ENCODE data around the gene P2RY6.

The P2RY6 gene

DNA sequence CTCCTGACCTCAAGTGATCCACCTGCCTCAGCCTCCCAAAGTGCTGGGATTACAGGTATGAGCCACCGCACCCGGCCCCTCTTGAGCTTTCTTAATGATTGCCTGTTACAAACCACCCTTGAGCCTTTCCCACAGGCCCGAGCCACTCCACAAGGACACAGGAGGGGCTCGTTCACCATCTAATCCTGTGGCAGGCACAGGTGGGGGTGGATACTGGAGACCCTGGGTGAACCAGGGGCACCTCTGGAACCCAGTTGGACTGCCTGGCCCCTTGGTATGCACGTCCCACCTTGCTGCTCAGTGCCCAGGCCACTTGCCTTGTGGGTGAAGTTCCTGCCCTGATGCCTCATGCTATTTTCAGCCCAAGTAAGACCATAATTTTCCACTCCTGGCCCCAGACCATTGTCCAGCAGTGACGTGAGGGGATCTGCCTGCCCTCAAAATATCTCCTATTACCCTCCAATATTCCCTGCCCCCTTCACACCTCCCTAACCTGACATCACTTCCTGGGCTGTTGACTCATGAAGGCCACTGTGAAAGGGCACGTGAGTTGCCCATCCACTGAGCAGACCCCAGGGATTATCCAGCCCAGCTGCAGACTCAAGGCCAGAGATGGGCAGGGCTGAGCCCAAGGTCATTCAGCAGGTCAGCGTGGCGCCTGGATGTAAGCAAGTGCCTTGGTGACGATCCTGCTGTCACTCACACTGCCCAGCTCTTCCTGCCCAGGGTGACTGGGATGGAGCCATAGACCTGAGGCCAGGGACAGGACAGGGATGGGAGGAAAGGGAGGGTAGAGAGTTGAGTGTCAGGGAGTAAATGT, 34.5 kb upstream of the P2RY6 start:
- DNase-seq: no peak

- DNase-seq: no peak
These were observed 33.0 kb upstream of the P2RY6 start for GRCh38 chr11:73239111-73239521.

GRCh38 chr11:73239571-73240189, 32.5 kb upstream of the P2RY6 start:
- DNase-seq: no peak

GRCh38 chr11:73240190-73240781, 31.9 kb upstream of the P2RY6 start:
- no peak for DNase-seq

- DNase-seq: no peak
These were observed 30.8 kb upstream of the P2RY6 start for GRCh38 chr11:73241300-73241699.

GRCh38 chr11:73242251-73243092, 29.7 kb upstream of the P2RY6 start:
- DNase-seq: peak; percentile 75

- DNase-seq: no peak
These were observed 29.0 kb upstream of the P2RY6 start for GRCh38 chr11:73243093-73243485.

- DNase-seq: no peak
These were observed 27.4 kb upstream of the P2RY6 start for GRCh38 chr11:73244589-73245240.

GRCh38 chr11:73245461-73245860, 26.7 kb upstream of the P2RY6 start:
- no peak for DNase-seq

DNA sequence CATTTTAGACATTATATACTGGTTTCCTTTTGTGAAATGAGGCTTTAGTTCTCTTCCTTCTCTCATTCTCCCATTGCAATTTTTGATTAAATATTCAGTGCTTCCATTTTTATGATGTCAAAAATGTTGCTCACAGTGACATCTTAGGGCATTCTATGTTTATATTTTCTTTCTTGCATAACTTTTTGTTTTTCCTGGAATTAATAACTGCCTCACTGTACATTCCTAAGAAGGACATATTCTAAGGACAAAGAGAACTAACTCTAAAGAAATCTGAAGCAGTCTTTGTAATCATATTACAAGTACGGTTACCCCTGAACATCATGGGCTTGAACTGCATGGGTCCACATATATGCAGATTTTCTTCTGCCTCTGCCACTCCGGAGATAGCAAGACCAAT, 25.8 kb upstream of the P2RY6 start:
- no peak for DNase-seq

- DNase-seq: no peak
These were observed 23.5 kb upstream of the P2RY6 start for GRCh38 chr11:73248526-73249185.

GRCh38 chr11:73249304-73249703, 22.8 kb upstream of the P2RY6 start:
- DNase-seq: no peak

DNA sequence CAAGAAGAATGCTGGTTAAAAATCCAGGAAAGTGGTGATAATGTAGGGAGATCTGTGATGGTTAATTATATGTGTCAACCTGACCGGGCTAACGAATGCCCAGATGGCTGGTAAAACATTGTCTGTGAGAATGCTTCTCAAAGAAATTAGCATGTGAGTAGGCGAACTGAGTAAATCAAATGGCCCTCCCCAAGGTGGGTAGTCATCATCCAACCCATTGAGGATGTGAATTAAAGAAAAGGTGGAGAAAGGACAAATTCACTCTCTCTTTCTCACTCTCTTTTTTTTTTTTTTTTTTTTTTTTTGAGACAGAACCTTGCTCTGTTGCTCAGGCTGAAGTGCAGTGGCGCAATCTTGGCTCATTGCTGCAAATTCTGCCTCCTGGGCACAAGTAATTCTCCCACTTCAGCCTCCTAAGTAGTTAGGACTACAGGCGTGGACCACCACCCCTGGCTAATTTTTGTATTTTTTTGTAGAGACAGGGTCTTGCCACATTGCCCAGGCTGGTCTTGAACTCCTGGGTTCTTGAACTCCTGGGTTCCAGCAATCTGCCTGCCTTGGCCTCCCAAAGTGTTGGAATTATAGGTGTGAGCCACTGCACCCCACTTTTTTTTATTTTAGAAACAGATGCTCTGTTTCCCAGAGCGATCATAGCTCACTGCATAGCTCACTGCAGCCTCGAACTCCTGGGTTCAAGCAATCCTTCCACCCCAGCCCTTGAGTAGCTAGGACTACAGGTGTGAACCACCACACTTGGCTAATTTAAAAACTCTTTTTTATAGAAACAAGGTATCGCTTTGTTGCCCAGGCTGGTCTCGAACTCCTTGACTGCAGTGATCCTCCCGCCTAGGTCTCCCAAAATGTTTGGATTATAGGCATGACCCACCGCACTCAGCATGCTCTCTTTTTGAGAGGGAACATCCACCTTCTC, 22.0 kb upstream of the P2RY6 start:
- no peak for DNase-seq

DNA sequence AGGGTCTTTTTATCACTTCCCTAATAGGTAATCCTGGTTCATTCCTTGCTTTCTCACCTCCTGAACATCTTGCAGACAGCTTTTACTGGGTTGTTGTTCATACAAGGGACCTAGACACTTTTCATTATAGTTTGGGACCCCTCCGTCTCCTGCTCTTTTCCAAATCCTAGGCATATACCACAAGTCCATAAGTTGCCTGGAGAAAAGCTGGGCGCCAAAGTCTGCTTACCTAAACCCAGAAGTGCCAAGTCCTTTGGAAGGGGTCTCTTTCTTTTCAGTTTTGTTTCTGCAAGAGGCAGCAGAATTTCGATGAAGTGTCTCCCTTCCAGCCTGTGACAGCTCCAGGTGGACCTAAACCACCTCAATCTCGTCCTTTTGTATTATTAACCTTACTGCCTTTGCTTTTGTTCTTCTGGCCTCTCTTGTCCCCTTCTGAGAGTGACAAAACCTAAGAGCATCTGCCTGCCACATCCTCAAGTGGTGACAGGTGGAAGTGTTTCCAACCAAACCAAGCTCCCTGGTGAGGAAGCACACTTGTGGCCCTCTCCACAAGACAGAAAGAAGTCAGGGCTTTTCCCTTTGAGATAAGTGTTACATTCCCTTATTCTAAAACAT, 19.5 kb upstream of the P2RY6 start:
- DNase-seq: no peak

DNA sequence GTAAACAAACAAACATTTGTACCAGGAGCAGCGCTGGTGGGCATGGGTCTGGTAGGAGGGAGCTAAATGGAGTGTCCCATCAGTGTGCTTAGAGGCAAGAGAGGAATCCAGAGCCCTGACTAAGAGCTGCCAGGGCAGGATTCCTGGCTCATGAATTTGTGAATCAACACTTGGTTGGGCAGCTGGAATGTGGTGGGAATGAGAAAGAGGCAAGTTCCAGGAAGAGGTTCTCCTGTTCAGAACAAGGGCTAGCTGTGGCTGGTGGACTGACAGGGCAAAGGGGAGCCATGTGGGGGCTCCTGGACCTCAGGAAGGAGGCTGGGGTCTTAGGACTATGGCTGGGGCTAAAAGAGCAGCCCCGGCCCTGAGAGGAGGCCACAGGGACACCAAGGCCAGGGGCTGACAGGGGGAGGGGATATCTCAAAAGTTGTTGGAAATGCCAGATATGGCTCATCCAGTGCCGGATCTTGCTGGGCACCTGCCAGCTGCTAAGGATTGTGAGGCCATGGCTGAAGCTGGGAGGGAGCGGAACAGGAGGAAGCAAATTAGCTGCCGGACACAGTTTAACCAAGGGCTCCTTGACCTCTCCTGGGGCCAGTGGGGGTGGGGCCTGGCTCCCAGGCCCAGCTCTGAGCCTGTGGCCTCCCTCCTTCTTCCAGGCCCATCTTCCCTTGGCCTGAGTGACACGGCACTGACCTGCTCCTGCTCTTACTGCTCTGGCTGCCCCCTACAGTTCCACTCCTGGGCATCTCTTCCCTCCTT, 14.6 kb upstream of the P2RY6 start:
- DNase-seq: no peak

DNA sequence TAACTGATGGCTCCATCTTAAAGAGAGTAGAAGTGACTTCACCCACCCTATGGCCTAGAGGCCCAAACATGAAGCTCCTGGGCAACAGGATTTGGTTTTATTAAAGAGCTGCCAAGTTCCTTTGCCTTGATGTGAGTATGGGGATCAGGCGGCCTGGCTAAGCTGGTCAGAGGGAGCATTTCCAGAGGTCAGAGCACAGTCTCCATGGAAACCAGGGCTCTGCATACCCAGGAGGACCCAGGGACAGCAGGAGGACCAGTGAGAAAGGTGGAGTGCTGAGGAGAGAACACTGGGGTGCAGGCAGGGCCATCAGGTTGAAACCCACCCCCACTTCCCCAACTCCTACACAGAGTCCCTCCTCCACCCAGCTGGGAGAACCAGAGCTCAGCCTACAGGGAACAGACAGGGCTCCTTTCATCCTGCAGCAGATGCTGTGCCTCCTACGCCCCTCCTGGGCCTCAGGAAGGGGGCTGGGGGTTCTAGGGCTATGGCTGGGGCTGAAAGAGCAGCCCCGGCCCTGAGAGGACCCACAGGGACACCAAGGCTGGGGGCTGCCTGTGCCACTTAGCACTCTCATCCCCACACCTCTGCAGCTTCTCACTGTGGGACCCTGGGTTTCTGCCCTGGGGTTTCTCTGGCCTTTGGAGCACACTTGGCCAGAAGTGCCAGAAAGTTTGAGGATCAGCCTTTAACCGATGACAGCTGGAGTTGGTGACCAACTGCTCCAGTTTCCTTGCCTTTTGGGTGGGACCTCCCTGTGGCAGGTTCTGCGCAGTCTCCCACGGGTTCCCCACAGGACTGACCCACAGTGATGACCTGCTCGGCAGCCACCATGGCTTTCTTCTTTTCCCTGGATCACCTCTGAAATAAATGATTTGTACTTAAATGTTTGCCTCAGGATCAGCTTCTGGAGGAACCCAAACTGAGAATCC, 13.8 kb upstream of the P2RY6 start:
- DNase-seq: no peak

DNA sequence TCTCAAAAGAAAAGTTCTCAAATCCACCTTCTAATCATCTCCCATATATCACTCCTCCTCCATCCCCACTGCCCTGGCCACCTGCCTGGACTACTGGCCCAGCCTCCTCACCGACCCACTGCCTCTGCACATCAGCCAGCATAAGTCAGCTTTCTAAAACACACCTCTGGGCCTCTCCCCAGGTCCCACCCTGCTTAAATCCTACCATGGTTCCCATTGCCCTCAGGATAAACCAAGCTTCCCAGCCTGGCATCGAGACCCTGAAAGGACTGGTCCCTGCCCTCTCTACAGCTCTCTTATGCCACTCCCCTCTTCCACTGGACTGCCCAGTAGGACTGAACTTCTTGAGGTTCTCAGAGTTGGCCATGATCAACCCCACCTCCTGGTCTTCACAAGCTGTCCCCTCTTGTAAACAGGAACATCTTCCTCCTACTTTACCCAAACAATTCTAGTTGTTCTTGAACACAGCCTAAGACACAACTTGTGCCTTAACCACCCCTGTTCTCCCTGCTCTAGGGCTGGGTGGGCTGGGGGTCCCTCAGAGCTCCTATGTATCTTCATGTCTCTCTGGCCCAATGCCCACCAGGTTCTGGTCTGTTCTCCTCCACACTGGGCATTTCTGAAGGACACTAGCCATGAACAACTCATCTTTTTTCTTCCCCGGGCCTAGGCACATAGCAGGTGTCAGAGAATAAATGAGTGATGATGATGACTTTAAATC, 12.6 kb upstream of the P2RY6 start:
- no peak for DNase-seq

GRCh38 chr11:73260127-73260457, 12.0 kb upstream of the P2RY6 start:
- DNase-seq: no peak

Data from stimulated activated CD4-positive, alpha-beta T cell treated with anti-CD3 and anti-CD28 coated beads, Interleukin-12 subunit alpha, Interleukin-12 subunit beta, amount 100 ng/mL, for 4 hours (primary cell).